ENCODE results near the gene SMC4.
"Not testable (repeated sequence)": the region's sequence is repeated elsewhere in the genome, so short reads cannot be mapped to it uniquely, and the experiment has no call there.

GRCh38 chr3:160362896-160363295 is 36.6 kb upstream of the SMC4 start:
- not testable (repeated sequence) for TF ChIP-seq CTCF, POLR2A (IDR thresholded peaks at IDR 0.05)

Measured in Peyer's patch (tissue), 4 donors.